HG03108 (cell line): ENCODE results near the gene DDX6.
A peak's percentile ranks its signal among the peaks of the same experiment; 100 is the strongest.
"Not testable (repeated sequence)": the region's sequence is repeated elsewhere in the genome, so short reads cannot be mapped to it uniquely, and the experiment has no call there.

Experiments
- ATAC-seq: cut with Tn5 transposase; IDR thresholded peaks from one replicate; pipeline ENCODE4 v1.9.1; 2021; ENCODE audit warnings: moderate library complexity; ENCODE audit not compliant: unreplicated experiment

The DDX6 gene

GRCh38 chr11:118791961-118792569 is 1.1 kb upstream of the DDX6 start:
- no peak for ATAC-seq

GRCh38 chr11:118790357-118791110 is 430 bp downstream of the DDX6 start:
- peak; percentile 29 for ATAC-seq

- ATAC-seq, result no peak
Observed at GRCh38 chr11:118789501-118790356, 1.2 kb downstream of the DDX6 start.

GRCh38 chr11:118786657-118787056 is 4.3 kb downstream of the DDX6 start:
- no peak for ATAC-seq

GRCh38 chr11:118785362-118785761 is 5.6 kb downstream of the DDX6 start:
- no peak for ATAC-seq

GRCh38 chr11:118783724-118784495 is 7.1 kb downstream of the DDX6 start:
- ATAC-seq, result no peak

GRCh38 chr11:118783324-118783723 is 7.6 kb downstream of the DDX6 start:
- ATAC-seq, result not testable (repeated sequence)

- no peak for ATAC-seq
Observed at GRCh38 chr11:118778898-118779297, 12.1 kb downstream of the DDX6 start.

- ATAC-seq, result no peak
Observed at GRCh38 chr11:118774032-118774431, 16.9 kb downstream of the DDX6 start.

- no peak for ATAC-seq
Observed at GRCh38 chr11:118771547-118772288, 19.2 kb downstream of the DDX6 start.

GRCh38 chr11:118768690-118769089 is 22.3 kb downstream of the DDX6 start:
- no peak for ATAC-seq

GRCh38 chr11:118766035-118766434 is 24.9 kb downstream of the DDX6 start:
- ATAC-seq, result no peak

GRCh38 chr11:118765095-118765691 is 25.8 kb downstream of the DDX6 start:
- not testable (repeated sequence) for ATAC-seq

GRCh38 chr11:118763041-118763440 is 27.9 kb downstream of the DDX6 start:
- no peak for ATAC-seq

- ATAC-seq, result not testable (repeated sequence)
Observed at GRCh38 chr11:118761981-118762380, 29.0 kb downstream of the DDX6 start.

GRCh38 chr11:118757876-118758399 is 33.0 kb downstream of the DDX6 start:
- no peak for ATAC-seq

- ATAC-seq, result no peak
Observed at GRCh38 chr11:118752654-118753053, 38.3 kb downstream of the DDX6 start.

GRCh38 chr11:118749429-118749828 is 41.5 kb downstream of the DDX6 start:
- no peak for ATAC-seq

- ATAC-seq, result no peak
Observed at GRCh38 chr11:118748056-118748455, 42.9 kb downstream of the DDX6 start.
